NCI-H1105 treated with DMSO at 0.1 percent for 48 hours (cell line): ENCODE data around the gene SDK2.

Source experiments
- DNase-seq: peaks from one replicate; lab custom pipeline; 2025; lab: John Stamatoyannopoulos, UW

Gene SDK2

GRCh38 chr17:73653810-73654209, 9.6 kb upstream of the SDK2 start:
- no peak for DNase-seq

GRCh38 chr17:73652886-73653480, 8.7 kb upstream of the SDK2 start:
- no peak for DNase-seq

GRCh38 chr17:73650617-73651200, 6.5 kb upstream of the SDK2 start:
- no peak for DNase-seq

GRCh38 chr17:73650140-73650539, 5.9 kb upstream of the SDK2 start:
- no peak for DNase-seq

GRCh38 chr17:73648974-73649373, 4.7 kb upstream of the SDK2 start:
- no peak for DNase-seq

- DNase-seq: no peak
Observed at GRCh38 chr17:73648543-73648820, 4.2 kb upstream of the SDK2 start.

- DNase-seq: no peak
Observed at GRCh38 chr17:73647772-73648542, 3.7 kb upstream of the SDK2 start.

GRCh38 chr17:73647301-73647695, 3.1 kb upstream of the SDK2 start:
- no peak for DNase-seq

- peak; percentile 10 for DNase-seq
Observed at GRCh38 chr17:73646409-73647300, 2.4 kb upstream of the SDK2 start.

GRCh38 chr17:73645050-73645871, 1.0 kb upstream of the SDK2 start:
- peak; percentile 76 for DNase-seq

GRCh38 chr17:73643852-73644144, 447 bp downstream of the SDK2 start:
- DNase-seq: no peak

GRCh38 chr17:73643001-73643851, 1.0 kb downstream of the SDK2 start:
- DNase-seq: peak; percentile 55

- no peak for DNase-seq
Observed at GRCh38 chr17:73642659-73643000, 1.6 kb downstream of the SDK2 start.

- no peak for DNase-seq
Observed at GRCh38 chr17:73641826-73642600, 2.2 kb downstream of the SDK2 start.

GRCh38 chr17:73640691-73641090, 3.6 kb downstream of the SDK2 start:
- DNase-seq: no peak

- peak; percentile 65 for DNase-seq
Observed at GRCh38 chr17:73639932-73640331, 4.3 kb downstream of the SDK2 start.

GRCh38 chr17:73639322-73639721, 4.9 kb downstream of the SDK2 start:
- no peak for DNase-seq

- DNase-seq: no peak
Observed at GRCh38 chr17:73638556-73638955, 5.7 kb downstream of the SDK2 start.

- no peak for DNase-seq
Observed at GRCh38 chr17:73637866-73638265, 6.4 kb downstream of the SDK2 start.

- DNase-seq: no peak
Observed at GRCh38 chr17:73635101-73635817, 9.0 kb downstream of the SDK2 start.
